Caco-2 (cell line): Measurements from ENCODE around the gene HES1. TPM values are rescaled to one million over a fixed set of nuclear protein-coding genes. Genes with fewer than 3 reads are reported as not detected.

Source experiments
- BruUV-seq: library from RNA; stranded (reverse); fragments of 400-500 nt; replicated peaks from 2 replicates; lab custom pipeline; 2021; lab: Mats Ljungman, UMichigan
- CTCF ChIA-PET: fragments of 300-600 bp; sonication (Branson Sonifier 250); formaldehyde crosslinking; loops from one replicate; lab custom pipeline; 2022; ENCODE audit warnings: antibody characterized with exemption; lab: Charles Lee
- POLR2A ChIA-PET: fragments of 300-600 bp; sonication (Branson Sonifier 250); formaldehyde crosslinking; loops from one replicate; lab custom pipeline; 2022; ENCODE audit warnings: antibody characterized with exemption; lab: Charles Lee
- DNase-seq, 2 experiments: peaks; one replicate each; pipeline versions ENCODE4 v3.0.0 to v3.0.0-alpha.2; 2020 to 2022
- H3K27me3 ChIP-seq: replicated peaks from 2 replicates; pipeline ENCODE4 v1.6.0; 2011; ENCODE audit warnings: low read length; ENCODE audit not compliant: control insufficient read depth, insufficient read depth
- H3K36me3 ChIP-seq: 2 replicates; pipeline ENCODE4 v1.5.1; 2011; ENCODE audit warnings: low read length; ENCODE audit not compliant: control insufficient read depth, insufficient read depth
- H3K4me1 ChIP-seq: fragments of 250-450 bp; sonication (Bioruptor Pico); 2 replicates; pipeline ENCODE4 v1.5.1; 2020; ENCODE audit warnings: mild to moderate bottlenecking
- H3K4me3 ChIP-seq: 2 replicates; pipeline ENCODE4 v1.5.1; 2011; ENCODE audit warnings: low read depth, mild to moderate bottlenecking, control low read depth, low read length
- H3K9me3 ChIP-seq: fragments of 250-450 bp; sonication (Bioruptor Pico); 2 replicates; pipeline ENCODE4 v1.5.1; 2020; ENCODE audit warnings: mild to moderate bottlenecking, moderate library complexity
- H3K27ac Mint-ChIP-seq: one replicate; pipeline ENCODE4 v1.8.0; 2022; ENCODE audit warnings: mixed read lengths; ENCODE audit not compliant: unreplicated experiment
- H3K27me3 Mint-ChIP-seq: one replicate; pipeline ENCODE4 v1.8.0; 2022; ENCODE audit warnings: mixed read lengths; ENCODE audit not compliant: insufficient read depth, unreplicated experiment
- H3K36me3 Mint-ChIP-seq: one replicate; pipeline ENCODE4 v1.8.0; 2022; ENCODE audit warnings: mild to moderate bottlenecking, mixed read lengths; ENCODE audit not compliant: insufficient read depth, unreplicated experiment
- H3K4me1 Mint-ChIP-seq: one replicate; pipeline ENCODE4 v1.8.0; 2022; ENCODE audit warnings: low read depth, mixed read lengths; ENCODE audit not compliant: unreplicated experiment
- H3K4me3 Mint-ChIP-seq: one replicate; pipeline ENCODE4 v1.8.0; 2022; ENCODE audit warnings: mild to moderate bottlenecking, moderate library complexity, mixed read lengths; ENCODE audit not compliant: unreplicated experiment
- H3K9me3 Mint-ChIP-seq: one replicate; pipeline ENCODE4 v1.8.0; 2022; ENCODE audit warnings: mixed read lengths; ENCODE audit not compliant: unreplicated experiment
- CTCF ChIP-seq, 2 experiments: fragments of 200-600 bp in 1 of 2; IDR thresholded peaks; 1 replicate in 1 of 2; 2 replicates in 1 of 2; pipeline versions ENCODE4 v1.5.1 to v1.8.0; 2011 to 2022; ENCODE audit warnings: antibody characterized with exemption in 1 of 2, control low read depth in 1 of 2, inconsistent platforms in 1 of 2, low read depth in 1 of 2, low read length in 1 of 2, mild to moderate bottlenecking in 1 of 2, moderate library complexity in 1 of 2; ENCODE audit not compliant: insufficient read depth in 1 of 2, severe bottlenecking in 1 of 2, unreplicated experiment in 1 of 2
- intact Hi-C: fragments of 100-400 bp; cut with micrococcal nuclease; formaldehyde crosslinking; loops from one replicate; pipeline ENCODE4 v1.10.0; 2022; ENCODE audit not compliant: unreplicated experiment
- total RNA-seq: library from RNA; stranded (reverse); gene quantifications from 2 replicates; pipeline ENCODE4 v1.2.3, GENCODE V29; 2022

The HES1 gene
- total RNA-seq, 1 experiment from 2014 or later, result 123 TPM

- no peak overlapping the region for H3K4me3 Mint-ChIP-seq
- POLR2A ChIA-PET, result no interaction called here
- H3K27me3 Mint-ChIP-seq, result no peaks in the 10 kb centered on the region
- BruUV-seq, result no TSS peak
- DNase-seq, result no peak
- no peak for TF ChIP-seq CTCF (IDR thresholded peaks at IDR 0.05; ENCODE audit: insufficient read depth in 1 of 2, low read depth in 1 of 2, low read length in 1 of 2, severe bottlenecking in 1 of 2, unreplicated experiment in 1 of 2)
- peaks cover 50% of the 10 kb centered on the region for H3K4me1 Mint-ChIP-seq
- no peaks in the 10 kb centered on the region for H3K9me3 Mint-ChIP-seq
- Histone ChIP-seq H3K27me3 (no peaks in the 10 kb centered on the region), H3K36me3 (no peaks in the 10 kb centered on the region), H3K4me1 (peaks cover 63% of the 10 kb centered on the region), H3K9me3 (no peaks in the 10 kb centered on the region), H3K4me3 (no peak overlapping the region)
- intact Hi-C loops, result no loop called here
- H3K27ac Mint-ChIP-seq, result no peak overlapping the region
- H3K36me3 Mint-ChIP-seq, result peaks cover 5% of the 10 kb centered on the region
- CTCF ChIA-PET, result no interaction called here
Observed at GRCh38 chr3:194099215-194099614, 36.7 kb upstream of the HES1 start.

- Mint-ChIP-seq H3K27ac (peak overlapping the region; percentile 46), H3K4me3 (peak overlapping the region; percentile 43), H3K4me1 (peaks cover 67% of the 10 kb centered on the region), H3K36me3 (peaks cover 5% of the 10 kb centered on the region), H3K9me3 (no peaks in the 10 kb centered on the region), H3K27me3 (no peaks in the 10 kb centered on the region)
- ChIA-PET CTCF (interaction anchor here (0.9 to 1.5 kb wide), 6 partner anchors 12 to 215 kb away, joined by 3 to 15 read pairs (median 5); no protein-coding TSS in a partner anchor), POLR2A (interaction anchor here (0.5 to 1.6 kb wide), 8 partner anchors 20 to 134 kb away, joined by 3 to 21 read pairs (median 5); partner anchors contain the start of gene HES1)
- Histone ChIP-seq H3K4me1 (peaks cover 70% of the 10 kb centered on the region), H3K4me3 (no peak overlapping the region), H3K27me3 (no peaks in the 10 kb centered on the region), H3K36me3 (no peaks in the 10 kb centered on the region), H3K9me3 (no peaks in the 10 kb centered on the region)
- DNase-seq, result no peak
- BruUV-seq, result TSS peak; percentile 71
- TF ChIP-seq CTCF (IDR thresholded peaks at IDR 0.05; ENCODE audit: insufficient read depth in 1 of 2, low read depth in 1 of 2, low read length in 1 of 2, severe bottlenecking in 1 of 2, unreplicated experiment in 1 of 2), result no peak
- intact Hi-C loops, result loop anchor here (1.0 to 2.0 kb wide), 5 partner anchors 14 to 187 kb away; no protein-coding TSS in a partner anchor
Observed at GRCh38 chr3:194100856-194101390, 35.0 kb upstream of the HES1 start.

GRCh38 chr3:194101592-194102432 is 34.1 kb upstream of the HES1 start:
- no TSS peak for BruUV-seq
- peak; percentile 87 to 89 for DNase-seq
- CTCF ChIA-PET, result interaction anchor here (0.9 to 1.5 kb wide), 6 partner anchors 11 to 214 kb away, joined by 3 to 15 read pairs (median 5); no protein-coding TSS in a partner anchor

More at GRCh38 chr3:194101592-194102432, 34.1 kb upstream of the HES1 start:
- Mint-ChIP-seq H3K4me3 (peak overlapping the region; percentile 33), H3K27me3 (no peaks in the 10 kb centered on the region), H3K27ac (peak overlapping the region; percentile 35), H3K36me3 (peaks cover 2% of the 10 kb centered on the region), H3K4me1 (peaks cover 72% of the 10 kb centered on the region), H3K9me3 (no peaks in the 10 kb centered on the region)
- Histone ChIP-seq H3K27me3 (no peaks in the 10 kb centered on the region), H3K9me3 (no peaks in the 10 kb centered on the region), H3K4me1 (peaks cover 69% of the 10 kb centered on the region), H3K4me3 (no peak overlapping the region), H3K36me3 (no peaks in the 10 kb centered on the region)
- intact Hi-C loops, result loop anchor here (1.0 to 2.0 kb wide), 5 partner anchors 15 to 188 kb away; no protein-coding TSS in a partner anchor
- POLR2A ChIA-PET, result interaction anchor here (0.6 to 1.6 kb wide), 5 partner anchors 29 to 98 kb away, joined by 3 to 21 read pairs (median 5); partner anchors contain the start of gene HES1
- no peak for TF ChIP-seq CTCF (IDR thresholded peaks at IDR 0.05; ENCODE audit: insufficient read depth in 1 of 2, low read depth in 1 of 2, low read length in 1 of 2, severe bottlenecking in 1 of 2, unreplicated experiment in 1 of 2)
